Thoracic aorta (tissue), 2 donors: ENCODE data around the gene LIN7C. TPM values are rescaled to one million over a fixed set of nuclear protein-coding genes. Genes with fewer than 3 reads are reported as not detected.
A peak's percentile ranks its signal among the peaks of the same experiment; 100 is the strongest.
"Not testable (repeated sequence)": the region's sequence is repeated elsewhere in the genome, so short reads cannot be mapped to it uniquely, and the experiment has no call there.

Experiments used
- ATAC-seq: fragments of 150-250 bp; one replicate; pipeline ENCODE4 v1.8.0; 2017; ENCODE audit warnings: low read depth; ENCODE audit not compliant: insufficient number of reproducible peaks, low FRiP score
- DNase-seq: peaks from one replicate; pipeline ENCODE4 v3.0.0-alpha.2; 2020; ENCODE audit warnings: low spot score
- H3K27ac ChIP-seq, 2 donors: fragments of 200-600 bp; sonication (generic); 1 replicate in 1 of 2; 2 replicates in 1 of 2; pipeline ENCODE4 v1.5.1; 2016; ENCODE audit warnings: mild to moderate bottlenecking in 2 of 2, moderate library complexity in 2 of 2
- H3K27me3 ChIP-seq: fragments of 200-600 bp; sonication (generic); replicated peaks from 2 replicates; pipeline ENCODE4 v1.6.0; 2016; ENCODE audit warnings: mild to moderate bottlenecking; ENCODE audit not compliant: insufficient read depth
- H3K36me3 ChIP-seq: fragments of 200-600 bp; sonication (generic); one replicate; pipeline ENCODE4 v1.5.1; 2016
- H3K4me1 ChIP-seq, 2 donors: fragments of 200-600 bp; sonication (generic); 1 replicate in 1 of 2; 2 replicates in 1 of 2; pipeline versions ENCODE4 v1.5.1 to v1.6.0; 2016; ENCODE audit warnings: low read depth in 2 of 2, mild to moderate bottlenecking in 1 of 2; ENCODE audit not compliant: control insufficient read depth in 1 of 2
- H3K4me3 ChIP-seq: fragments of 200-600 bp; sonication (generic); 2 replicates; pipeline ENCODE4 v1.5.1; 2016; ENCODE audit warnings: mild to moderate bottlenecking
- H3K9me3 ChIP-seq: fragments of 200-600 bp; sonication (generic); 2 replicates; pipeline ENCODE4 v1.5.1; 2016
- total RNA-seq, 2 donors: library from RNA; depleted of rRNA; stranded (reverse); fragments of >200 nt; gene quantifications; one replicate each; pipeline versions ENCODE4 v1.1.0 to v1.2.3, GENCODE V29; 2016
- TF ChIP-seq, protein P1 (sequence below): fragments of 200-600 bp; sonication (generic); IDR thresholded peaks from one replicate; pipeline ENCODE4 v1.5.1; 2019; ENCODE audit warnings: antibody characterized with exemption

The LIN7C gene
- total RNA-seq, 2 donors from 2014 or later, result 26.9 to 51.3 TPM

DNA sequence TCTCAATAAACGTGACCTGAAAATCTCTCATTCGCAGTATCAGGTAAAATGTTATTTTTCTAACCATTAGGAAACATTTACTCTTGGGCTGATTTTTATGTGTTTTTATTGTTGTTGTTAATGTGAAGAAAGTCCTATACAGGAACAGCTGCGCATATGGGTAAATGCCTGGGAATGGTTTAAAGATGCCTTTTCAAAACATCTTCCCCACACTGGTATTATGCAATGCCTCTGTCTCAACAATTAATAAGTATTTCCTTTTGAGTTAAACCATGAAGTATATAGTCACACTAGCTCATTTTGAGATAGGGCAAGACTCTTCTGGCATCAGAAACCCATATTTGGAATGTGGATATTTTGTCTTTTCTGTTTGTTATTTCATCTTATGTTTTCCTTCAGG lies 13.7 kb upstream of the LIN7C start:
- no peak overlapping the region for H3K27ac ChIP-seq

DNA sequence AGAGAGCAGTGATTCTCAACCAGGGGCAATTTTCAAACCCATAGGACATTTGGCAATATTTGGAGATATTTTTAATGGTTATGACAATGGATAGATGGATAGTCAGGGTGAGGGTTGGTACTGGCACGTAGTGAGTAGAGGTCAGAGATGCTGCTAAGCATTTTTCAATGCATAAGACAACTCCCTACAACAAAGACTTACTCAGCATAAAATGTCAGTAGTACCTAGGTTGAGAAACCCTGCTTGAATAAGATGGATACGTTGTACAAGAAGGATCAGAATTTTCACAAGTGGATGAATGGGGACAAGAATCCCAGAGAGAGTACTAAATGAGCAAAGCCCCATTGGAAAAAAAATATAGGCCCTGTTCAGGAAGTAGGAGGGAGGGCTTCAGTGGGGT lies 11.9 kb upstream of the LIN7C start:
- H3K27me3 ChIP-seq, result no peaks in the 10 kb centered on the region
- H3K4me3 ChIP-seq, result no peak overlapping the region
- H3K27ac ChIP-seq, result no peak overlapping the region
- no peaks in the 10 kb centered on the region for H3K36me3 ChIP-seq
- TF ChIP-seq, protein P1, sequence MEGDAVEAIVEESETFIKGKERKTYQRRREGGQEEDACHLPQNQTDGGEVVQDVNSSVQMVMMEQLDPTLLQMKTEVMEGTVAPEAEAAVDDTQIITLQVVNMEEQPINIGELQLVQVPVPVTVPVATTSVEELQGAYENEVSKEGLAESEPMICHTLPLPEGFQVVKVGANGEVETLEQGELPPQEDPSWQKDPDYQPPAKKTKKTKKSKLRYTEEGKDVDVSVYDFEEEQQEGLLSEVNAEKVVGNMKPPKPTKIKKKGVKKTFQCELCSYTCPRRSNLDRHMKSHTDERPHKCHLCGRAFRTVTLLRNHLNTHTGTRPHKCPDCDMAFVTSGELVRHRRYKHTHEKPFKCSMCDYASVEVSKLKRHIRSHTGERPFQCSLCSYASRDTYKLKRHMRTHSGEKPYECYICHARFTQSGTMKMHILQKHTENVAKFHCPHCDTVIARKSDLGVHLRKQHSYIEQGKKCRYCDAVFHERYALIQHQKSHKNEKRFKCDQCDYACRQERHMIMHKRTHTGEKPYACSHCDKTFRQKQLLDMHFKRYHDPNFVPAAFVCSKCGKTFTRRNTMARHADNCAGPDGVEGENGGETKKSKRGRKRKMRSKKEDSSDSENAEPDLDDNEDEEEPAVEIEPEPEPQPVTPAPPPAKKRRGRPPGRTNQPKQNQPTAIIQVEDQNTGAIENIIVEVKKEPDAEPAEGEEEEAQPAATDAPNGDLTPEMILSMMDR, result no peak
- no peaks in the 10 kb centered on the region for H3K9me3 ChIP-seq
- ATAC-seq, result no peak
- DNase-seq, result no peak
- H3K4me1 ChIP-seq, result peaks cover 2 to 15% of the 10 kb centered on the region in 2 donors

More for the DNA sequence above, 13.7 kb upstream of the LIN7C start:
- TF ChIP-seq, protein P1, result no peak
- peaks cover 0 to under 1% of the 10 kb centered on the region in 2 donors for H3K4me1 ChIP-seq
- no peaks in the 10 kb centered on the region for H3K36me3 ChIP-seq
- H3K4me3 ChIP-seq, result no peak overlapping the region
- no peaks in the 10 kb centered on the region for H3K27me3 ChIP-seq
- H3K9me3 ChIP-seq, result no peaks in the 10 kb centered on the region
- DNase-seq (no peak), ATAC-seq (no peak)

DNA sequence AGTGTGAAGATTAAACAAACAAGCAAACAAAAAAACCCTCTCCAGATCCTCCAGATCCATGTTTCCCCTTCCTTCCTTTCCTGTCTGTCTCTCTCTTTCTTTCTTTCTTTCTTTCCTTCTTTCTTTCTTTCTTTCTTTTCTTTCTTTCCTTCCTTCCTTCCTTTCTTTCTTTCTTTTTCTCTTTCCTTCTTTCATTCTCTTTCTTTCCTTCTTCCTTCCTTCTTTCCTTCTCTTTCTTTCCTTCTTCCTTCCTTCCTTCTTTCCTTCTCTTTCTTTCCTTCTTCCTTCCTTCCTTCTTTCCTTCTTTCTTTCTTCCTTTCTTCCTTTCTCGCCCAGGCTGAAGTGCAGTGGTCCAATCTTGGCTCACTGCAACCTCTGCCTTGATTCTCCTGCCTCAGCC lies 10.9 kb upstream of the LIN7C start:
- not testable (repeated sequence) for H3K27ac ChIP-seq, H3K36me3 ChIP-seq, H3K27me3 ChIP-seq, DNase-seq, H3K4me3 ChIP-seq, H3K9me3 ChIP-seq, ATAC-seq
- H3K4me1 ChIP-seq, result peaks cover 3 to 20% of the 10 kb centered on the region in 2 donors

DNA sequence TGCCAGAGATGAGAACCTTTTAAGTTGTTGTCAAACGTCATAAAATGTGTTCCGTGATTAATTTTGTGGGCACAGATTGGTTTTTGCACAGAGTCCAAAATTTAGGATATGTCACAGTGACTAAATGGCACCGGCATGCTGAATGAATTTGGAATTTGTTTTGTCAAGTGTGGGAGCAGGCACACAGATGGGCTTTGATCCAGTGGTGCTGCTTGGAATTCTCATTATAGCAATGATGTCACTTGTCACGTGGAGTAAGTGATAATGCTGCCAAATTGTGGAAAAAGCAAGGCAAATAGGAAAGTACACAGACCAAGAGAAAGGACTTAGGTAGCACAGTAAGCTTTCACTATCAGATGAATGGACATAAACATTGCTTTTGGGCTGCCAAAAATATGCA lies 8.0 kb upstream of the LIN7C start:
- Histone ChIP-seq H3K4me1 (peaks cover 3 to 20% of the 10 kb centered on the region in 2 donors), H3K36me3 (no peaks in the 10 kb centered on the region), H3K27ac (peak overlapping the region; percentile 56 to 72), H3K9me3 (no peaks in the 10 kb centered on the region), H3K4me3 (peak overlapping the region; percentile 38), H3K27me3 (no peaks in the 10 kb centered on the region)
- ATAC-seq (peak; percentile 93), DNase-seq (peak; percentile 52)
- TF ChIP-seq, protein P1, result no peak

DNA sequence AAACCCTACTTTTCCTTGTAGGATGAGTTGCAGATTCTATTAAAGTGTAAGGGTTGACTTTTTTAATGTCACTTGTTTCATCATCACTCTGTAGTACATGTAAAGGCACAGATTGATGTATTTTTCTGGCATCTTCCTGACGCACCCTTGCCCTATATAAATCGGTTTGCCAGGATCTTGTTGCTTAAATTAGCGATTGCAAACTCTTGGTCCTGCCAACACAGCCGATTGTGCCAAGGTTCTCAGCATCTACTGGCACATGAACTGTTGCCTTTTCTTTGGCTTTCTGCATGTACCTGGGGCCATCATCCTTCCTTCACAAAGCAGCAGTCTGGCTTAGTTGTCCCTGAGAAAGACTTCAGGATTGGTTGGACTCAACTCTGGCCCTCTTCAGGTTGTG lies 7.5 kb upstream of the LIN7C start:
- H3K27me3 ChIP-seq, result no peaks in the 10 kb centered on the region
- TF ChIP-seq, protein P1, result no peak
- no peaks in the 10 kb centered on the region for H3K9me3 ChIP-seq
- DNase-seq (no peak), ATAC-seq (no peak)
- H3K4me3 ChIP-seq, result peak overlapping the region; percentile 38
- peaks cover 3 to 20% of the 10 kb centered on the region in 2 donors for H3K4me1 ChIP-seq
- H3K27ac ChIP-seq, result peak overlapping the region; percentile 55 to 72
- H3K36me3 ChIP-seq, result no peaks in the 10 kb centered on the region

DNA sequence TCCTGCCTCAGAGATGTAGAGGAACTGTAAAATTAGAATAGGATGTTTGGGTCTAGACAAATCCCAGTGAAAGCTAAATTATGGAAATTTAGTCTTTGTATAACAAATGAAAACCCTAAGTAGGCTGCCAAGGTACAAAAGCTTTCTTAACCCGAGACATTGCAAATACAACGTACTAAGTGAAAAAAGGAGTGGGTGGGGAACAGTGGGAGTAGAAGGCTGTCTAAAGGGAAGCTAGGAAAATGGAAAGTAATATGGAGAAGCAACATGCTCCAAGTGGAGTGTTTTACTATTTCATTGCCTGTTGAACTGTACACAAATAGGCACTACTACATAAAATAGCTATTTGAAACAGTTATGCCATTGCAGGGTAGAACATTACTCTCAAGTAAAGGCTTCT lies 6.8 kb upstream of the LIN7C start:
- ATAC-seq (no peak), DNase-seq (no peak)
- Histone ChIP-seq H3K27ac (peak overlapping the region in 1 of 2 donors; percentile 72), H3K36me3 (no peaks in the 10 kb centered on the region), H3K4me3 (no peak overlapping the region), H3K27me3 (no peaks in the 10 kb centered on the region), H3K4me1 (peaks cover 3 to 20% of the 10 kb centered on the region in 2 donors), H3K9me3 (no peaks in the 10 kb centered on the region)
- TF ChIP-seq, protein P1, result no peak
